Stimulated activated CD4-positive, alpha-beta T cell treated with anti-CD3 and anti-CD28 coated beads, TNF-alpha, amount 100 ng/mL, for 4 hours (primary cell): Measurements from ENCODE around the gene GALNT2.

Experiments used
- DNase-seq, 3 experiments: peaks; one replicate each; pipeline ENCODE4 v3.0.0-alpha.2; 2020; ENCODE audit warnings: low read depth in 3 of 3

The GALNT2 gene

DNA sequence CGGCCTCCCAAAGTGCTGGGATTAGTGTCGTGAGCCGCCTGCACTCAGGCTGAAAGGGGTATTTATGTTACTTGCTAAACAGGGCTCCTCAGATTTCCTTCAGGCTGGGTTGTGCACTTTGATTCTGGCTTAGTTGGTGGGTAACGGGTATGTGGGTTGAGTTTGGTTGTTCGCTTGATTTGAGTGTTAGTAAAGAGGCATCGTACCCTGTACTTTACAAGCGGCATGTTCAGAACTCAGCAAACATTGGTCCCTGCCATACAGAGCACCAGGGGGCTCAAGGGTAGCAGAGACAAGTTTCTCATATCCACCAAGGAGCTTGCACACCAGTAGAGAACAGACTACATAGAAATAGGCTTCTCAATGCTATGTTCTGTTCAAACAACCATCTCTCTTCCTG lies 211.3 kb downstream of the GALNT2 start:
- DNase-seq, result no peak

DNA sequence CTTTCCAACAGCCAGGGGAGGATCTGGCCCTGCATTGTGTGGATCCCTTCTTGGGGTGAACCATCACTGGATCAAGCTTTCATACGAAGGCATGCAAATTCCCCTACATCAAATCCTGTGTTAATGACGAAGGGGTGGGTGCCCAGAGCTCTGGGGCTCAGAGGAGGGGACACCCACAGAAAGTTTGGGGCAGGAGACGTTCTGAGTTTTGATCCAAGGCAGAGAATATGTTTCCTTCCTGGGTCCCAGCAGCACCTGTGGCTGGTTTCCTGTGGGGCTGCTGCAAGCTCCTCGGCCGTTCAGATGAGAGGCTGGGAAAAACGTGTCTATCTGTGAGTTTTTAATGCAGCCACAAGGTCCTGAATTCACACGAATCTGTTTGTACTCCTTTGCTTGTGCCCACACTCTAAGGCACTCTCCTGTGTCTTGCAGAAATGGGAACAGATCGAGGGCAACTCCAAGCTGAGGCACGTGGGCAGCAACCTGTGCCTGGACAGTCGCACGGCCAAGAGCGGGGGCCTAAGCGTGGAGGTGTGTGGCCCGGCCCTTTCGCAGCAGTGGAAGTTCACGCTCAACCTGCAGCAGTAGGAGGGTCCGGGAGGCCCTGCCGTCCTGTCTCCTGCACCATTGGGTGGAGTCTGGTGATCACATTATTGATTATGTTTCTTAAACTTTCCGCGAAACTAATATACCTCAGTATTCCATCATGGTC lies 212.0 kb downstream of the GALNT2 start:
- DNase-seq, result no peak

GRCh38 chr1:230279583-230279945 lies 212.5 kb downstream of the GALNT2 start:
- DNase-seq, result no peak

GRCh38 chr1:230280054-230280795 lies 213.2 kb downstream of the GALNT2 start:
- DNase-seq, result no peak

- DNase-seq, result no peak
Measured at GRCh38 chr1:230280906-230281413, 213.9 kb downstream of the GALNT2 start.

GRCh38 chr1:230281556-230281955 lies 214.5 kb downstream of the GALNT2 start:
- DNase-seq, result no peak

DNA sequence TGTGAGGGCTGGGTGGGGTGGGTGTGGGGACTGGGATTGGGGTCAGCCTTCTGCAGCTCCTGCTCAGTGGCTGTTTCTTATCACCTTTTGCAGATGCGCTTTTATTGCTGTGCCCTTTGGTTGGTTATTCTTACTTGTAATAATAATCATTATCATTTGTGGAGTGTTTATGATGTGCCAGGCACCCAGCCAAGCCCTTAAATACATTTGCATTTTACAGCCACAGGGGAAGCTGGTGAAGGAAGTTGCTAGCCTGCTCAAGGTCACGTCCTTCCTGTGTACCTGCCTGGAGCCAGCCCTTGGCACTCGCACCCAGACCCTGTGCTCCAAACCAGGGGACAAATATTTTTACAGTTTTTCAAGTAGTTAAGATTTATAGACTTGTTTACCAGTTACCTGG lies 215.1 kb downstream of the GALNT2 start:
- DNase-seq, result no peak

GRCh38 chr1:230283678-230284077 lies 216.6 kb downstream of the GALNT2 start:
- no peak for DNase-seq

DNA sequence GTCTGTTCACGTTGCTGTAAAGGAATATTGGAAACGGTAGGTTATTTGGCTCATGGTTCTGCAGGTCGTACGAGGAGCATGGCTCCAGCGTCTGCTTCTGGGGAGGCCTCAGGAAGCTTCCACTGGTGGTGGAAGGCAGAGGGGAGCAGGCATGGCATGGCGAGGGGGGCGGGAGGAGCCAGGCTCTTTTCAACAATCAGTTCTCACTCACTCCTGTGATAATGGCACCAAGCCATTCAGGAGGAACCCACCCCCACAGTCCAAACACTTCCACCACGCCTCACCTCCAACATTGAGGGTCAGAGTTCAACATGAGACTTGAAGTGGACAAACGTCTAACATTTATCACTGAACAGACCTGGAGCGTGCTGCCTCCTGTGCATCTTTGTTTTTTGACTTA lies 217.9 kb downstream of the GALNT2 start:
- no peak for DNase-seq

DNA sequence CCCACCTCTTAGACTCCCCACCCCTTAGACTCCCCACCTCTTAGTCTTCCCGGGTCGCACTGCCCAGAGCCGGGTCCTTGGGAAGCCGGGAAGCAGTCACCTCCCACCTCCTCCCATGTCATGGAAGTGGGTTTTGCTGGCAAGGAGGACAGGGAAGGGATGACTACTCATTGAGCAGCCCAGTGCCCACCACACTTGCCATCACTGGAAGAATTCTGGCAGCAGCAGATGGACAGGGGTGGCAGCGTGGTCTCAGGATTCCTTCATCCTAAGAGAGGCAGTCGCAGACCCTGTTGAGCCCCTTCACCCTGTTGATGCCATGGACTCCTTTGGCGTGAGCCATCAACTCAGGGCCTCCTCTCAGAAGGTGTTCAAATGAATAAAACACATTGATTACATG lies 218.3 kb downstream of the GALNT2 start:
- DNase-seq, result no peak

DNA sequence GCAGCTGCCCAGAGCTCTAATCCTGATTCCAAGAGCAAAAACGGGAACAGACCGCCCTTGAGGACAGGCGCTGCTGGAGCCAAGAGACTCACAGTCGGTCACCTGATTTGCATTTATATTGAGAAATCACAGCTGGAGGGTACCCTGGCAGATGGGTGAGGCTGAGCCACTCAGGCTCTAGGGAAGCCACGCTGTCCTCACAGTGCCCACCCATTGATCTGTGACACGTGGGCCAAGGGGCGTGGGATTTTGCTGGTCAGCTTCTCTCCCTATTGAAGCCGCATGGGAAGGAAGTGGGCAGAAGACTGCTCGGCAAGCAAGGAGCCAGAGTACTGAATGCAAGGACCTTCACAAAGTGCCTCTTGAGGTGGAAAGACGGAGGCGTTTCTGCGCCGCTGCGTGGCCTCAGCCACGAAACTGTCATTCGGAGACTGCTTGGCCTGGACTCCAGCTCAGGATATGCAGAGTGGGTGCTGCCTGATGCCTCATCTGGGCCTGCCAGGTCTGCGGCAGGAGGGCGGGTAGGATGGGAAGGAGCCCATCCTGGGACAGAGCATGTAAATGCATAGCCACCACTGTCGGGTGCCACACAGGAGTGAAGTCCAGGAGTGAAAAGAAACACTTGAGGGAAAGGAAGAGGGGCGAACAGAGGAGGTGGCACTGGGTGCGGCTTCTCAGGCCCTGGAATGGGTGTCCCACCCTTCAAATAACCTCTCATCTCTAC lies 219.3 kb downstream of the GALNT2 start:
- DNase-seq, result no peak

DNA sequence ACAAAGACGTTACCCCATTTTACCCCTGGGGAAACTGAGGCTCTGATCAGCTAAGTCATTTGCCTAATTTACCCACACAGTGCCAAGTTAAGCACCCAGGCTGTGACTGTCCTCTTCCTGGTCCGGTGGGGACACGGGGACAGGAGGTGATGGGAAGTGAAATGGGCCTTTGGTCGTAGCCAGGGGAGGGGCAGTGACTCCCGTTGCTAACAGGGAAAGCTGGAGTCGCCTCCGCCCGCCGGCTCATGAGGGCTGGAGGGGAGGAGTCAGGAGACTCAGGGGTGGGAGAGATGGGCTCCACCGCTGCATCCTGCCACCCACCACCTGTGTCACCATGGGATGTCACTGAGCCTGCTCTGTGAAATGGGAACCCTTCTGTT lies 219.8 kb downstream of the GALNT2 start:
- no peak for DNase-seq

DNA sequence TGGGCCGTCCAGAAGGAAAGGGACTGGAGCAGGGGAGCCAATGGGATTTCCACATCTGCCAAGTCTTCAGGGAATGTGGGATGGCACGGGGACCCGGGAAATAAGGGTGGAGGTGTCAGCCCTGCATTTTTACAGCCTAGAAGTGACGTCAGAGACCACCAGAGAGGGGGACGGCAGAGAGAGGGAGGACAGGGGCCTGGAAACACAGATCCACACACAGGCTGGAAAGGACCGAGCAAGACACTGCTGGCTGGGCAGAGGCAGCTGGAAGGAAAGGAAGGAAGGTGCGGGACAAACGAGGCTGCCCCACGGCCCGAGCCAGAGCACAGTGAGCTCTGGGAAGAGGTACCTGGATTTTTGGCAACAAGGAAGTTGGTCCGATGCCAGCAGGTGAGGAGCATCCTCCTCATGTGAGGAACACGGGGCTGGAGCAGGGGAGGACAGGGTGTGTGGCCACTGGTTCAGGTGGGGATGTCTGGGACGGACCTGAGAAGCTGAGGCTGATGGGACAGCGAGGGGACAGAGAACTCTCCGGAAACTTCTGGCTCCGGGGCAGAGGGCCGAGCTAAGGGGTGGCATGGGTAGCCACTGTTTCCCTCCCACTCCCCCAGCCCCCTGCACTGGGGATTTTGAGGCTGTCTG lies 220.8 kb downstream of the GALNT2 start:
- DNase-seq, result no peak

- no peak for DNase-seq
Measured at GRCh38 chr1:230288641-230289349, 221.8 kb downstream of the GALNT2 start.

- no peak for DNase-seq
Measured at GRCh38 chr1:230289350-230289644, 222.3 kb downstream of the GALNT2 start.

DNA sequence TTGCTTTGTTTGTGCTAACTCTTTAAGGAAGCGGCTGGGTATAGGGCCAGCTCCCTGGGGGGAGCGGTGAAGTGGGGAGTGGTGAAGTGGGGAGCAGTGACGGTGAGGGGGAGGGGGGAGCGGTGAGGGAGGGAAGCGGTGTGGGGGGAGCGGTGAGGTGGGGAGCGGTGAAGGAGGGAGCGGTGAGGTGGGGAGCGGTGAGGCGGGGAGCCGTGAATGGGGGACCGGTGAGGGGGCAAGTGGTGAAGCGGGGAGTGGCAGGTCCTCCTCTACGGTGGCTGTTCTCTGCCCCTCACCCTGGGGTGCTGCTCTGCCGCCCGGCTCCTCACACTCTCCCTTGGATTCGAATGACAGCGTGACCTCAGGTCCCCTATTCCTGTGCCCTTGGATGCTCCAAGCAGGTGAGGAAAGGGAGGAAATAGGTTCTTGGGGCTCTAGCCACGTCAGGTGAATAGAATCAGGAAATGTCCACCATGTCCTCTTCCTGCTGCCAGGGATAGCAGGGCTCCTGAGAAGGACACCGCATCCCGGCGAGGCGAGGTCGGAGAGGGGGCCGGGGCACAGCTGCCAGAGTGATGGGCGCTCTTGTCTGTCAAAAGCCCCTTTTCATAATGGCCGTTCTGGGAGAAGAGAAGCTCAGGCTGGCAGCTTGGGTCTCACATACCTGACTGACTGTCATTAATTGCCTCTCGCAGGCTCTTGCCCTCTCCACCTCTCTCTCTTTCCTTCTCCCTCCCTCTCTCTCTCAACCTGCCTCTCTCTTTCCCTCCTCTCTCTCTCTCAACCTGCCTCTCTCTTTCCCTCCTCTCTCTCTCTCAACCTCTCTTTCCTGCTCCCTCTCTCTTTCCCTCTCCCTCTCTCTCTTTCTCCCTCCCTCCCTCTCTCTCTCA lies 224.9 kb downstream of the GALNT2 start:
- DNase-seq, result no peak

DNA sequence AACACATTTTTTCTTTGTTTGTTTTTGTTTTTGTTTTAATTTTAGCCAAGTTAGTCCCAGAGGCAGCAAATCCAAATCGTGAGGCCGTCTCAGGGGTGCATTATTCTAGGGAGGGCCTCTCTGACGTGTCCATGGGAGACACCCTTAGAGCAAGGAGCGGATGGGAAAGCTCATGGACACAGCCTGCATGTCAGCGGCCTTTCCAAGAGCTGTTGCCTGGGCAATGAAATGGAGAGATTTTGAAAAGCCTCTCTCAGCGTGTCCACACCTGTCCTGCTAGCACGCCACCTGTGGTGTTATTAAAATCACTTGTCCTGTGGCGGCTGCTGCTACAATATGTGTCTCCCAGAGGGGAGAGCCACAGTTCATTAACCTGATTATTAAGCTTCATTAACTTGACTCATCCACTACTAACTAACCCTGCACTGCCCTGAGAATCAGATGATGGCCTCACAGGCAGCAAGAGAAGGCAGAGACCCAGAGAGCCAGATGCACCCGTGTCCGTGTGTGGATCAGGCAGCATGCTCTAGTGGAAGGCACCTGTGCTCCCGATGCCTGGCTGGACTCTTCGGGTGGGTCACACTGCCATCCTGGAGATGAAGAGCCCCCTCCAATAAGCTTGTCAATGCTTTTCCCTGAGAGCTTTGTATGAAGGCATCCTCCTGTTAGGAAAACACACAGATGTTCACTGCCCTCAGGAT lies 225.8 kb downstream of the GALNT2 start:
- DNase-seq, result no peak

DNA sequence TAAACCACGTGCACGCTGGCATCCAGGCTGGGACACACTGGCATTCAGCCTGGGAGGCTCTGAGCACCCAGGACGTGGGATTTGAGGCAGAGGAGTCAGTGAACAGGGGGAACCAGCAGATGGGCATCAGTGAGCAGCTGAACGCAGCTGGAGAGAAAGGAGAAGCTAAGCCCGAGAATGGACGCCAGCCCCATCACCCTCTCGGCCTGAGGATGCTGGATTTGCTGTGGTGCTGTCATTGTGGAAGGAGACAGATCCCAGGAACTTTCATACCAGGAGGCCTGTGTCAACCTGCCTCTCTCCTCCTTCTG lies 226.3 kb downstream of the GALNT2 start:
- DNase-seq, result no peak

DNA sequence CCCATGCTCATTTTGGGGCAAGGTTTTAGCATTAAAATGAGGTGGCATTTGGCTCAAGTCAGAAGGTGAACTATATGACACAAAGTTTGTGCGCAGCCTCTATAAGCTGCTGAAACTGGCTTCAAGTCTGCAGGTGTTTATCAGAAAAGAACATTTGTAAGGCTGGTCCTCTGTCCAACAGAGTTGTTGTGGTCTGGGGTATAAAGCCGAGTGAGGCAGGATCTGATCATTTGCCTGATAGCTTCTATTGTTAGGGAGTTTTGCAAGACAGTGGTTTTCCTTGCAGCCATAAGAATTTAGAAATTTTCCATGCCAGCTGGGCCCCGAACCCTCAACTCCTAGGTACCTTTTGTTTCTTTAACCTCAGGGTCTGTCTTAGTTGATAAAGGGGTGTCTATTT lies 228.3 kb downstream of the GALNT2 start:
- DNase-seq, result no peak
